Keratinocyte (primary cell): ENCODE measurements around the gene PCDH8. TPM values are rescaled to one million over a fixed set of nuclear protein-coding genes. Genes with fewer than 3 reads are reported as not detected.

Source experiments
- DNase-seq: peaks from one replicate; pipeline ENCODE4 v3.0.0-alpha.2; 2011; ENCODE audit warnings: low read depth, missing footprints, low spot score
- FAIRE-seq: peaks from 2 replicates; lab custom pipeline; 2011; peaks lifted over from hg19 to GRCh38; lab: Jason Lieb, UNC
- H2AFZ ChIP-seq: 2 replicates; pipeline ENCODE4 v1.6.0; 2012; ENCODE audit warnings: low read length, control low read depth, inconsistent platforms; ENCODE audit not compliant: control insufficient read depth
- H3K27ac ChIP-seq: 2 replicates; pipeline ENCODE4 v1.5.1; 2011; ENCODE audit warnings: low read length; ENCODE audit not compliant: control insufficient read depth, insufficient read depth
- H3K27me3 ChIP-seq: 3 replicates; pipeline ENCODE4 v1.6.0; 2011; ENCODE audit warnings: low read length; ENCODE audit not compliant: control insufficient read depth, insufficient read depth; ENCODE audit errors: extremely low read depth
- H3K36me3 ChIP-seq, 2 experiments: 2 replicates in 1 of 2; 3 replicates in 1 of 2; pipeline ENCODE4 v1.5.1; 2011; ENCODE audit warnings: low read length in 2 of 2, mild to moderate bottlenecking in 1 of 2; ENCODE audit not compliant: control insufficient read depth in 2 of 2, insufficient read depth in 2 of 2; ENCODE audit errors: extremely low read depth in 1 of 2
- H3K4me1 ChIP-seq: 3 replicates; pipeline ENCODE4 v1.5.1; 2011; ENCODE audit warnings: low read length; ENCODE audit not compliant: control insufficient read depth, insufficient read depth; ENCODE audit errors: extremely low read depth
- H3K4me2 ChIP-seq: 3 replicates; pipeline ENCODE4 v1.6.0; 2011; ENCODE audit warnings: low read depth, low read length; ENCODE audit not compliant: control insufficient read depth, insufficient read depth; ENCODE audit errors: extremely low read depth
- H3K4me3 ChIP-seq, 3 experiments: fragments of 200-600 bp in 1 of 3; sonication (generic) in 1 of 3; 2 replicates in 2 of 3; 3 replicates in 1 of 3; pipeline ENCODE4 v1.5.1; 2011 to 2016; ENCODE audit warnings: low read length in 3 of 3, mild to moderate bottlenecking in 3 of 3, control low read depth in 2 of 3, inconsistent platforms in 1 of 3, low read depth in 1 of 3, mixed read lengths in 1 of 3, mixed run types in 1 of 3, moderate library complexity in 1 of 3; ENCODE audit not compliant: control insufficient read depth in 2 of 3, insufficient read depth in 2 of 3; ENCODE audit errors: extremely low read depth in 1 of 3
- H3K79me2 ChIP-seq: 2 replicates; pipeline ENCODE4 v1.6.0; 2012; ENCODE audit warnings: low read length; ENCODE audit not compliant: control insufficient read depth, insufficient read depth
- H3K9ac ChIP-seq: 3 replicates; pipeline ENCODE4 v1.6.0; 2011; ENCODE audit warnings: low read length; ENCODE audit not compliant: control insufficient read depth, insufficient read depth; ENCODE audit errors: extremely low read depth
- H3K9me1 ChIP-seq: 3 replicates; pipeline ENCODE4 v1.6.0; 2011; ENCODE audit warnings: low read length; ENCODE audit not compliant: control insufficient read depth, insufficient read depth; ENCODE audit errors: extremely low read depth
- H3K9me3 ChIP-seq: 2 replicates; pipeline ENCODE4 v1.5.1; 2012; ENCODE audit warnings: low read depth, low read length; ENCODE audit not compliant: control insufficient read depth
- H4K20me1 ChIP-seq: 3 replicates; pipeline ENCODE4 v1.6.0; 2011; ENCODE audit warnings: low read length; ENCODE audit not compliant: control insufficient read depth, insufficient read depth; ENCODE audit errors: extremely low read depth
- CTCF ChIP-seq, 3 experiments: IDR thresholded peaks in 1 of 3; conservative IDR thresholded peaks in 1 of 3; optimal IDR thresholded peaks in 1 of 3; 2 replicates in 2 of 3; 3 replicates in 1 of 3; pipeline versions ENCODE3 to v1.5.1; 2011; ENCODE audit warnings: low read length in 3 of 3, mild to moderate bottlenecking in 3 of 3, moderate library complexity in 2 of 3, control low read depth in 1 of 3, inconsistent platforms in 1 of 3; ENCODE audit not compliant: insufficient read depth in 2 of 3; ENCODE audit errors: extremely low read depth in 1 of 3
- EZH2 ChIP-seq: IDR thresholded peaks from one replicate; pipeline ENCODE4 v1.6.1; 2012; ENCODE audit warnings: inconsistent platforms, mild to moderate bottlenecking, low read length, moderate library complexity
- dilution Hi-C: fragments of 300-500 bp; cut with MboI; formaldehyde crosslinking; loops from one replicate; pipeline ENCODE4 v1.7.0; 2020; ENCODE audit warnings: low sequenced_read_pairs; ENCODE audit not compliant: extremely low pct_ligation_motif_present
- polyA plus RNA-seq, 5 experiments: library from polyadenylated mRNA; depleted of rRNA in 3 of 5; stranded (reverse) in 3 of 5; stranded (forward) in 1 of 5; unstranded in 1 of 5; fragments of >200 nt; gene quantifications; 1 replicate in 1 of 5; 2 replicates in 3 of 5; 3 replicates in 1 of 5; pipeline versions ENCODE4 v1.2.1 to v1.2.3, GENCODE V29; 2011 to 2012; ENCODE audit warnings: missing spikeins in 2 of 5, low read depth in 1 of 5, low replicate concordance in 1 of 5

PCDH8 gene
- polyA plus RNA-seq, 1 donor (not counting 4 experiments of a cell fraction or from before 2014, with no cell fraction given) = not detected

- H3K27ac ChIP-seq = no peak overlapping the region
- no peaks in the 10 kb centered on the region for H3K36me3 ChIP-seq
- H3K27me3 ChIP-seq = no peaks in the 10 kb centered on the region
- dilution Hi-C loops = no loop called here
- no peak overlapping the region for H3K4me3 ChIP-seq
- DNase-seq (no peak), FAIRE-seq (no peak)
- no peak overlapping the region for H3K4me2 ChIP-seq
- H3K9me1 ChIP-seq = no peaks in the 10 kb centered on the region
- no peaks in the 10 kb centered on the region for H4K20me1 ChIP-seq
- no peak for TF ChIP-seq CTCF (optimal IDR thresholded peaks at IDR 0.05 in 1 of 3, IDR thresholded peaks at IDR 0.05 in 1 of 3, conservative IDR thresholded peaks at IDR 0.05 in 1 of 3; ENCODE audit: extremely low read depth in 1 of 3, insufficient read depth in 2 of 3, low read length in 3 of 3)
- TF ChIP-seq EZH2 = no peak
- no peaks in the 10 kb centered on the region for H3K4me1 ChIP-seq
- H3K79me2 ChIP-seq = no peaks in the 10 kb centered on the region
- no peak overlapping the region for H2AFZ ChIP-seq
- no peaks in the 10 kb centered on the region for H3K9me3 ChIP-seq
- H3K9ac ChIP-seq = no peak overlapping the region
These were observed 33.1 kb downstream of the PCDH8 start for GRCh38 chr13:52815330-52815729.

- no peaks in the 10 kb centered on the region for H3K79me2 ChIP-seq
- H3K9me3 ChIP-seq = no peaks in the 10 kb centered on the region
- dilution Hi-C loops = no loop called here
- DNase-seq (no peak), FAIRE-seq (no peak)
- no peak overlapping the region for H3K27ac ChIP-seq
- H3K4me3 ChIP-seq = no peak overlapping the region
- no peak overlapping the region for H2AFZ ChIP-seq
- no peaks in the 10 kb centered on the region for H3K4me1 ChIP-seq
- no peaks in the 10 kb centered on the region for H3K36me3 ChIP-seq
- no peak overlapping the region for H3K9ac ChIP-seq
- no peaks in the 10 kb centered on the region for H3K9me1 ChIP-seq
- H3K27me3 ChIP-seq = no peaks in the 10 kb centered on the region
- no peaks in the 10 kb centered on the region for H4K20me1 ChIP-seq
- no peak overlapping the region for H3K4me2 ChIP-seq
- TF ChIP-seq EZH2 = no peak
- no peak for TF ChIP-seq CTCF (optimal IDR thresholded peaks at IDR 0.05 in 1 of 3, IDR thresholded peaks at IDR 0.05 in 1 of 3, conservative IDR thresholded peaks at IDR 0.05 in 1 of 3; ENCODE audit: extremely low read depth in 1 of 3, insufficient read depth in 2 of 3, low read length in 3 of 3)
These were observed 35.5 kb downstream of the PCDH8 start for GRCh38 chr13:52812941-52813340.
